Lung (tissue), 12 donors: ENCODE results near the gene NFKB1. TPM values are rescaled to one million over a fixed set of nuclear protein-coding genes. Genes with fewer than 3 reads are reported as not detected.

Source experiments
- ATAC-seq: fragments of 200-7000 bp; cut with Tn5 transposase; one replicate; pipeline ENCODE4 v1.9.1; 2020; ENCODE audit warnings: moderate number of reproducible peaks; ENCODE audit not compliant: insufficient read depth, low FRiP score
- DNase-seq, 3 donors: peaks; one replicate each; pipeline ENCODE4 v3.0.0-alpha.2; 2013 to 2017
- H3K27ac ChIP-seq, 2 donors: one replicate each; pipeline ENCODE4 v1.5.1; 2013; ENCODE audit warnings: mild to moderate bottlenecking in 2 of 2, moderate library complexity in 2 of 2, control low read depth in 1 of 2, inconsistent platforms in 1 of 2, low read depth in 1 of 2, low read length in 1 of 2
- H3K27me3 ChIP-seq, 3 donors: one replicate each; pipeline ENCODE4 v1.5.1; 2013; ENCODE audit warnings: low read length in 2 of 3; ENCODE audit not compliant: control insufficient read depth in 3 of 3, insufficient read depth in 3 of 3
- H3K36me3 ChIP-seq, 4 donors: one replicate each; pipeline ENCODE4 v1.5.1; 2013; ENCODE audit warnings: low read length in 4 of 4, mild to moderate bottlenecking in 1 of 4, moderate library complexity in 1 of 4; ENCODE audit not compliant: control insufficient read depth in 4 of 4, insufficient read depth in 4 of 4
- H3K4me1 ChIP-seq, 5 donors: one replicate each; pipeline ENCODE4 v1.5.1; 2013; ENCODE audit warnings: low read length in 5 of 5, mild to moderate bottlenecking in 2 of 5, moderate library complexity in 1 of 5; ENCODE audit not compliant: control insufficient read depth in 5 of 5, insufficient read depth in 5 of 5
- H3K4me3 ChIP-seq: one replicate; pipeline ENCODE4 v1.5.1; 2013; ENCODE audit warnings: mild to moderate bottlenecking, control low read depth, moderate library complexity
- H3K9ac ChIP-seq, 2 donors: one replicate each; pipeline ENCODE4 v1.5.1; 2013; ENCODE audit warnings: low read length in 2 of 2, control low read depth in 1 of 2; ENCODE audit not compliant: insufficient read depth in 1 of 2
- H3K9me3 ChIP-seq, 4 donors: one replicate each; pipeline ENCODE4 v1.5.1; 2013; ENCODE audit warnings: low read length in 3 of 4, mild to moderate bottlenecking in 1 of 4, moderate library complexity in 1 of 4; ENCODE audit not compliant: control insufficient read depth in 4 of 4, insufficient read depth in 3 of 4
- CTCF ChIP-seq: IDR thresholded peaks from 2 replicates; pipeline ENCODE4 v1.5.1; 2012; ENCODE audit warnings: mild to moderate bottlenecking; ENCODE audit errors: control extremely low read depth, extremely low read depth
- WGBS, 2 donors: extraction: QIAGEN DNeasy Blood & Tissue Kit; methylation state at CpG; one replicate each; pipeline ENCODE4 v1.1.7; 2013; 5-methylcytosine and 5-hydroxymethylcytosine counted together
- polyA plus RNA-seq, 2 donors: library from polyadenylated mRNA; stranded (reverse); fragments of 200-250 nt; gene quantifications; one replicate each; pipeline ENCODE4 v1.2.1, GENCODE V29; 2013
- total RNA-seq, 2 donors: library from RNA; depleted of rRNA in 1 of 2; stranded (reverse); fragments of >200 nt in 1 of 2; gene quantifications; one replicate each; pipeline ENCODE4 v1.2.1, GENCODE V29; 2014 to 2021
- donor health status: control.
- donor health status: control.
- donor health status: Bipolar disorder and iron deficiency.
- donor health status: healthy.
- donor health status: DM: yes; HTN: yes; CAD: no.

The NFKB1 gene
- total and polyA plus RNA-seq, 4 donors = 12.3 to 66.0 (median 56.7) TPM

GRCh38 chr4:102560571-102561341, 59.6 kb downstream of the NFKB1 start:
- Histone ChIP-seq H3K36me3 (peaks cover 0 to 10% (median under 1%) of the 10 kb centered on the region in 4 donors), H3K9me3 (no peaks in the 10 kb centered on the region), H3K27me3 (no peaks in the 10 kb centered on the region), H3K4me3 (no peak overlapping the region), H3K27ac (no peak overlapping the region), H3K9ac (no peak overlapping the region), H3K4me1 (peaks cover 0 to 20% (median 0%) of the 10 kb centered on the region in 5 donors)
- TF ChIP-seq CTCF = no peak
- WGBS, 2 donors = 86 to 92% methylated on average over 4 of the region's 4 CpGs
- ATAC-seq = peak; percentile 12
- DNase-seq = no peak

GRCh38 chr4:102563000-102563399, 61.8 kb downstream of the NFKB1 start:
- 85 to 87% methylated on average over 1 of the region's 1 CpG for whole genome bisulfite sequencing, 2 donors
- peaks cover 3 to 17% (median 3%) of the 10 kb centered on the region in 5 donors for H3K4me1 ChIP-seq
- DNase-seq = no peak

GRCh38 chr4:102564399-102565059, 63.4 kb downstream of the NFKB1 start:
- H3K4me1 ChIP-seq = peaks cover 2 to 22% (median 14%) of the 10 kb centered on the region in 5 donors
- no peaks in the 10 kb centered on the region for H3K27me3 ChIP-seq
- no peak for TF ChIP-seq CTCF
- peak; percentile 59 for ATAC-seq
- H3K36me3 ChIP-seq = peaks cover 0 to 8% (median 4%) of the 10 kb centered on the region in 4 donors
- WGBS, 2 donors = 66 to 79% methylated on average over 4 of the region's 4 CpGs
- no peaks in the 10 kb centered on the region for H3K9me3 ChIP-seq
- no peak overlapping the region for H3K27ac ChIP-seq
- H3K9ac ChIP-seq = no peak overlapping the region
- H3K4me3 ChIP-seq = no peak overlapping the region
- DNase-seq = no peak

More at GRCh38 chr4:102563000-102563399, 61.8 kb downstream of the NFKB1 start:
- no peak for TF ChIP-seq CTCF
- Histone ChIP-seq H3K9ac (no peak overlapping the region), H3K27me3 (no peaks in the 10 kb centered on the region), H3K36me3 (peaks cover 0 to 8% (median 4%) of the 10 kb centered on the region in 4 donors), H3K4me3 (no peak overlapping the region), H3K27ac (no peak overlapping the region), H3K9me3 (no peaks in the 10 kb centered on the region)
- no peak for ATAC-seq
